ENCODE data around the gene NAGS.
A peak's percentile ranks its signal among the peaks of the same experiment; 100 is the strongest.
"Not testable (repeated sequence)": the region's sequence is repeated elsewhere in the genome, so short reads cannot be mapped to it uniquely, and the experiment has no call there.

Gene NAGS

GRCh38 chr17:44006598-44007345 is 2.4 kb downstream of the NAGS start:
- DNase-seq, result peak; percentile 99

- DNase-seq, result no peak
Measured at GRCh38 chr17:44007346-44008204, 3.2 kb downstream of the NAGS start.

GRCh38 chr17:44008205-44008909 is 3.9 kb downstream of the NAGS start:
- DNase-seq, result no peak

GRCh38 chr17:44010966-44011647 is 6.7 kb downstream of the NAGS start:
- no peak for DNase-seq

- no peak for DNase-seq
Measured at GRCh38 chr17:44011876-44012275, 7.5 kb downstream of the NAGS start.

GRCh38 chr17:44012391-44012790 is 8.0 kb downstream of the NAGS start:
- no peak for DNase-seq

GRCh38 chr17:44012874-44013273 is 8.5 kb downstream of the NAGS start:
- no peak for DNase-seq

GRCh38 chr17:44014133-44014436 is 9.7 kb downstream of the NAGS start:
- no peak for DNase-seq

GRCh38 chr17:44014437-44015172 is 10.2 kb downstream of the NAGS start, which contains the start of gene TMEM101:
TSS of gene TMEM101 (minus strand) at chr17:44014963. CDS start at chr17:44014952, 11 bp downstream.
- peak; percentile 94 for DNase-seq

GRCh38 chr17:44021227-44021626 is 16.8 kb downstream of the NAGS start:
- not testable (repeated sequence) for DNase-seq

GRCh38 chr17:44022246-44022645 is 17.8 kb downstream of the NAGS start:
- no peak for DNase-seq

GRCh38 chr17:44023545-44024270 is 19.3 kb downstream of the NAGS start:
- no peak for DNase-seq

- DNase-seq, result no peak
Measured at GRCh38 chr17:44024271-44024663, 19.8 kb downstream of the NAGS start.

- no peak for DNase-seq
Measured at GRCh38 chr17:44024853-44025252, 20.4 kb downstream of the NAGS start.

- no peak for DNase-seq
Measured at GRCh38 chr17:44029736-44030135, 25.3 kb downstream of the NAGS start.

GRCh38 chr17:44030482-44030881 is 26.1 kb downstream of the NAGS start:
- no peak for DNase-seq

- peak; percentile 16 for DNase-seq
Measured at GRCh38 chr17:44033861-44034408, 29.5 kb downstream of the NAGS start.

GRCh38 chr17:44034688-44035087 is 30.3 kb downstream of the NAGS start:
- DNase-seq, result not testable (repeated sequence)

GRCh38 chr17:44037471-44037870 is 33.0 kb downstream of the NAGS start:
- no peak for DNase-seq

- no peak for DNase-seq
Measured at GRCh38 chr17:44038604-44039011, 34.2 kb downstream of the NAGS start.
